Liver (tissue), 9 donors: ENCODE results near the gene PWP1. TPM values are rescaled to one million over a fixed set of nuclear protein-coding genes. Genes with fewer than 3 reads are reported as not detected.

Experiments
- DNase-seq: peaks from one replicate; pipeline ENCODE4 v3.0.0-alpha.2; 2017; ENCODE audit warnings: low spot score
- H3K27ac ChIP-seq, 2 donors: one replicate each; pipeline ENCODE4 v1.7.0; 2013; ENCODE audit warnings: inconsistent platforms in 2 of 2, low read length in 2 of 2, control low read depth in 1 of 2, low read depth in 1 of 2, mild to moderate bottlenecking in 1 of 2
- H3K27me3 ChIP-seq, 4 donors: one replicate each; pipeline versions ENCODE4 v1.6.1 to v1.7.0; 2013; ENCODE audit warnings: low read length in 3 of 4, inconsistent platforms in 1 of 4, mild to moderate bottlenecking in 1 of 4, moderate library complexity in 1 of 4; ENCODE audit not compliant: control insufficient read depth in 4 of 4, insufficient read depth in 4 of 4
- H3K36me3 ChIP-seq, 4 donors: one replicate each; pipeline versions ENCODE4 v1.6.1 to v1.7.0; 2013; ENCODE audit warnings: low read length in 3 of 4, mild to moderate bottlenecking in 3 of 4, low read depth in 1 of 4, moderate library complexity in 1 of 4; ENCODE audit not compliant: control insufficient read depth in 4 of 4, insufficient read depth in 3 of 4
- H3K4me1 ChIP-seq, 4 donors: one replicate each; pipeline versions ENCODE4 v1.6.1 to v1.7.0; 2013; ENCODE audit warnings: low read length in 3 of 4, mild to moderate bottlenecking in 3 of 4, moderate library complexity in 1 of 4; ENCODE audit not compliant: control insufficient read depth in 4 of 4, insufficient read depth in 4 of 4
- H3K4me3 ChIP-seq, 3 donors: one replicate each; pipeline versions ENCODE4 v1.6.1 to v1.7.0; 2013; ENCODE audit warnings: low read length in 3 of 3, control low read depth in 1 of 3, low read depth in 1 of 3, mild to moderate bottlenecking in 1 of 3
- H3K9ac ChIP-seq, 2 donors: one replicate each; pipeline ENCODE4 v1.7.0; 2013; ENCODE audit warnings: low read length in 2 of 2, mild to moderate bottlenecking in 2 of 2, moderate library complexity in 2 of 2, control low read depth in 1 of 2, low read depth in 1 of 2
- H3K9me3 ChIP-seq, 4 donors: one replicate each; pipeline versions ENCODE4 v1.6.1 to v1.7.0; 2013; ENCODE audit warnings: low read length in 3 of 4; ENCODE audit not compliant: control insufficient read depth in 4 of 4
- ATF3 ChIP-seq: IDR thresholded peaks from 2 replicates; pipeline ENCODE4 v1.6.1; 2016; ENCODE audit warnings: antibody characterized with exemption
- CTCF ChIP-seq: fragments of 150-350 bp; IDR thresholded peaks from 2 replicates; pipeline ENCODE4 v1.5.1; 2017; ENCODE audit warnings: improper control_type of control experiment, low read depth, low read length; ENCODE audit not compliant: missing input control
- FOXA1 ChIP-seq: IDR thresholded peaks from 2 replicates; pipeline ENCODE4 v1.6.1; 2016; ENCODE audit warnings: antibody characterized with exemption
- FOXA2 ChIP-seq: IDR thresholded peaks from 2 replicates; pipeline ENCODE4 v1.6.1; 2016; ENCODE audit warnings: antibody characterized with exemption
- GABPA ChIP-seq, 2 donors: IDR thresholded peaks in 1 of 2; conservative IDR thresholded peaks in 1 of 2; 2 replicates each; pipeline ENCODE4 v1.6.1; 2016; ENCODE audit warnings: antibody characterized with exemption in 2 of 2, mild to moderate bottlenecking in 1 of 2, moderate library complexity in 1 of 2
- HNF4A ChIP-seq, 2 donors: conservative IDR thresholded peaks; 2 replicates each; pipeline ENCODE4 v1.6.1; 2016; ENCODE audit warnings: antibody characterized with exemption in 2 of 2, mild to moderate bottlenecking in 2 of 2
- HNF4G ChIP-seq: IDR thresholded peaks from 2 replicates; pipeline ENCODE4 v1.6.1; 2016; ENCODE audit warnings: antibody characterized with exemption
- JUND ChIP-seq, 2 donors: IDR thresholded peaks; 2 replicates each; pipeline ENCODE4 v1.6.1; 2016; ENCODE audit warnings: antibody characterized with exemption in 2 of 2
- MAX ChIP-seq: IDR thresholded peaks from 2 replicates; pipeline ENCODE4 v1.6.1; 2016; ENCODE audit warnings: antibody characterized with exemption
- NR2F2 ChIP-seq: IDR thresholded peaks from 2 replicates; pipeline ENCODE4 v1.6.1; 2016; ENCODE audit warnings: antibody characterized with exemption
- RAD21 ChIP-seq, 2 donors: IDR thresholded peaks; 2 replicates each; pipeline ENCODE4 v1.6.1; 2016; ENCODE audit warnings: antibody characterized with exemption in 2 of 2, mild to moderate bottlenecking in 2 of 2
- REST ChIP-seq: IDR thresholded peaks from 2 replicates; pipeline ENCODE4 v1.6.1; 2016; ENCODE audit warnings: antibody characterized with exemption, mild to moderate bottlenecking
- RXRA ChIP-seq, 2 donors: IDR thresholded peaks; 2 replicates each; pipeline ENCODE4 v1.6.1; 2017 to 2018; ENCODE audit warnings: antibody characterized with exemption in 2 of 2, mild to moderate bottlenecking in 1 of 2
- SP1 ChIP-seq: IDR thresholded peaks from 2 replicates; pipeline ENCODE4 v1.6.1; 2018; ENCODE audit warnings: antibody characterized with exemption, mild to moderate bottlenecking
- YY1 ChIP-seq: IDR thresholded peaks from 2 replicates; pipeline ENCODE4 v1.6.1; 2016; ENCODE audit warnings: antibody characterized with exemption, mild to moderate bottlenecking
- ZBTB33 ChIP-seq: IDR thresholded peaks from 2 replicates; pipeline ENCODE4 v1.6.1; 2016; ENCODE audit warnings: antibody characterized with exemption
- WGBS: extraction: QIAGEN DNeasy Blood & Tissue Kit; methylation state at CpG from one replicate; pipeline ENCODE4 v1.1.7; 2013; 5-methylcytosine and 5-hydroxymethylcytosine counted together
- polyA plus RNA-seq, 2 donors: library from polyadenylated mRNA; stranded (reverse) in 1 of 2; unstranded in 1 of 2; fragments of 200-250 nt in 1 of 2; fragments of >200 nt in 1 of 2; fragmentation: Nextera tagmentation in 1 of 2; extraction: Ambion mirVana in 1 of 2; gene quantifications; one replicate each; pipeline versions ENCODE4 v1.2.1 to v1.2.3, GENCODE V29; 2013 to 2015
- total RNA-seq, 2 donors: library from RNA; depleted of rRNA; stranded (reverse); fragments of >200 nt; gene quantifications; one replicate each; pipeline ENCODE4 v1.2.3, GENCODE V29; 2014
- donor health status: healthy.
- donor health status: healthy.
- donor health status: healthy.
- donor health status: healthy.
- donor health status: healthy.

PWP1 gene
- total and polyA plus RNA-seq, 4 donors, result 17.5 to 39.0 (median 26.9) TPM

- TF ChIP-seq CTCF, result no peak
- peak; percentile 41 for TF ChIP-seq FOXA2
- TF ChIP-seq HNF4G, result no peak
- TF ChIP-seq YY1, result peak; percentile 54
- peak in 1 of 2 donors; percentile 21 for TF ChIP-seq JUND (IDR thresholded peaks at IDR 0.05)
- peak; percentile 55 for TF ChIP-seq SP1
- peak; percentile 84 to 95 for TF ChIP-seq HNF4A (conservative IDR thresholded peaks at IDR 0.05)
- TF ChIP-seq RAD21 (IDR thresholded peaks at IDR 0.05), result no peak
Observed at GRCh38 chr12:107657621-107658020, 28.0 kb upstream of the PWP1 start (continued).

- Histone ChIP-seq H3K27me3 (no peaks in the 10 kb centered on the region), H3K36me3 (no peaks in the 10 kb centered on the region), H3K27ac (no peak overlapping the region), H3K4me3 (no peak overlapping the region), H3K4me1 (peaks cover 2 to 30% (median 19%) of the 10 kb centered on the region in 4 donors), H3K9me3 (no peaks in the 10 kb centered on the region), H3K9ac (no peak overlapping the region)
- TF ChIP-seq ZBTB33 (no peak), GABPA (IDR thresholded peaks at IDR 0.05 in 1 of 2, conservative IDR thresholded peaks at IDR 0.05 in 1 of 2) (no peak), HNF4A (conservative IDR thresholded peaks at IDR 0.05) (no peak), FOXA2 (no peak), YY1 (no peak), NR2F2 (no peak), FOXA1 (no peak), HNF4G (no peak), SP1 (no peak), MAX (no peak), JUND (IDR thresholded peaks at IDR 0.05) (no peak), ATF3 (no peak), RXRA (IDR thresholded peaks at IDR 0.05) (no peak), REST (no peak), RAD21 (IDR thresholded peaks at IDR 0.05) (no peak), CTCF (no peak)
- no peak for DNase-seq
- 88% methylated on average over 8 of the region's 8 CpGs for WGBS
Observed at GRCh38 chr12:107660235-107660634, 25.4 kb upstream of the PWP1 start.
